KMS-11 (cell line): ENCODE results near the gene NOL4L.

Experiments used
- H2AFZ ChIP-seq: fragments of 200-600 bp; sonication (generic); 2 replicates; pipeline ENCODE4 v1.6.1; 2016; ENCODE audit warnings: antibody characterized with exemption, mixed run types, low read depth
- H3K27ac ChIP-seq: fragments of 200-600 bp; sonication (generic); 2 replicates; pipeline ENCODE4 v1.6.1; 2016; ENCODE audit warnings: mild to moderate bottlenecking, mixed run types
- H3K27me3 ChIP-seq: fragments of 200-600 bp; sonication (generic); 2 replicates; pipeline ENCODE4 v1.6.1; 2017; ENCODE audit warnings: mild to moderate bottlenecking, low read depth, mixed run types, moderate library complexity; ENCODE audit not compliant: insufficient read depth
- H3K36me3 ChIP-seq: fragments of 200-600 bp; sonication (generic); 2 replicates; pipeline ENCODE4 v1.6.1; 2017; ENCODE audit warnings: mild to moderate bottlenecking, mixed run types; ENCODE audit not compliant: insufficient read depth
- H3K4me1 ChIP-seq: fragments of 200-600 bp; sonication (generic); 2 replicates; pipeline ENCODE4 v1.6.1; 2016; ENCODE audit warnings: mild to moderate bottlenecking, low read depth, mixed run types; ENCODE audit not compliant: poor library complexity, severe bottlenecking
- H3K4me2 ChIP-seq: fragments of 200-600 bp; sonication (generic); 2 replicates; pipeline ENCODE4 v1.7.0; 2016; ENCODE audit warnings: mild to moderate bottlenecking, mixed run types
- H3K4me3 ChIP-seq: fragments of 200-600 bp; sonication (generic); IDR thresholded peaks from 2 replicates; pipeline ENCODE4 v1.6.1; 2017; ENCODE audit warnings: low read depth, low read length, mixed read lengths; ENCODE audit not compliant: insufficient read depth
- H3K79me2 ChIP-seq: fragments of 200-600 bp; sonication (generic); 2 replicates; pipeline ENCODE4 v1.6.1; 2016; ENCODE audit warnings: low read depth, mixed run types; ENCODE audit not compliant: insufficient read depth
- H3K9ac ChIP-seq: fragments of 200-600 bp; sonication (generic); 2 replicates; pipeline ENCODE4 v1.6.1; 2016; ENCODE audit warnings: mild to moderate bottlenecking, mixed run types
- H4K20me1 ChIP-seq: fragments of 200-600 bp; sonication (generic); 2 replicates; pipeline ENCODE4 v1.6.1; 2016; ENCODE audit warnings: mild to moderate bottlenecking, mixed run types; ENCODE audit not compliant: insufficient read depth
- TF ChIP-seq, protein P1 (sequence below): fragments of 200-600 bp; sonication (generic); conservative IDR thresholded peaks from 2 replicates; pipeline ENCODE4 v1.6.1; 2017; ENCODE audit warnings: low read depth, mild to moderate bottlenecking, antibody characterized with exemption, low read length, moderate library complexity, mixed read lengths

Gene NOL4L

DNA sequence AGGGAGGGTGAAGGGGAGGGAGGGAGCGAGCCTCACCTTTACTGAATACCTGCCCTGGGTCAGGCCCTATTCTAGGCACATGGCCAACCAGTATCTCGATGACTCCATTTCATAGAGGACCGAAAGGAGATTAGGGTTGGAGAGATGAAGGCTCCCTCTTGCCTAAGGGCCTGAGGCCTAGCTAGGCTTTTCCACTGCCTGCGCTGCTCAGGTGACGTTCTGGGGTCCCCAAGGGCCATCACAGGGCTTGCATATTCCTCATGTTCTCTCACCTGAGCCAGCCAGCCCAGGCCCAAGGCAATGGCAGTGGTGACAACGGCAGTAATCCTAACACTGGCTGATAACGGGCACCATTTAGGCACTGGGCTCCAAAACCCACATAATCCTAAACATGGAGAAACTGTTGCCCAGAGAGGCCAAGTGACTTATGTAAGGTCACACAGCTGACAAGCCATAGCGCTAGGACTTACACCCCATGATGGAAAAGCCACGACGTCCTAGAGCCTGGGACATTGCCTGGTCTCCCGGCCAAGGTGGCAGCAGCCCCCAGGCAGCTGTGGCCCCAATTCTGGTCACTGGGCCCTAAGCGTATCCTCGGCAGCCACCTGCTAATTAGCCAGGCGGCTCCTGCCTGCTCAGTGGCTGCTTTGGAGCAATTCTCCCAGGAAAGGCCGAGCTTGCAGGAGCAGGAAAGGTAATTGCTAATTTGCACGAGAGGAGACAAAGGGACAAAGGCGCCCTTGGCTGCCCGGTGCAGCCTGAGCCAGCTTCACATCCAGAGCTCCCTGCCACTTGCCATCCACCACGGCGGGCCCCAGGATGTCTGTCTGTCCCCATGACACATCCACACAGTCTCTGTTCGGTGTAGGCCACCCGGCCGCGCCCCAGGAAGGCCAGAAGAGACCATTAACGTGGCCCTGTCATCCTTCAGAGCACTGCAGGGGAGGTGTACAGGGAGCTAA lies 21.5 kb downstream of the NOL4L start:
- Histone ChIP-seq H3K36me3 (no peaks in the 10 kb centered on the region), H3K4me3 (no peak overlapping the region), H3K79me2 (no peaks in the 10 kb centered on the region), H3K9ac (no peak overlapping the region), H3K4me2 (no peak overlapping the region), H4K20me1 (no peaks in the 10 kb centered on the region), H3K27me3 (no peaks in the 10 kb centered on the region), H3K4me1 (no peaks in the 10 kb centered on the region), H2AFZ (no peak overlapping the region), H3K27ac (no peak overlapping the region)
- TF ChIP-seq, protein P1, sequence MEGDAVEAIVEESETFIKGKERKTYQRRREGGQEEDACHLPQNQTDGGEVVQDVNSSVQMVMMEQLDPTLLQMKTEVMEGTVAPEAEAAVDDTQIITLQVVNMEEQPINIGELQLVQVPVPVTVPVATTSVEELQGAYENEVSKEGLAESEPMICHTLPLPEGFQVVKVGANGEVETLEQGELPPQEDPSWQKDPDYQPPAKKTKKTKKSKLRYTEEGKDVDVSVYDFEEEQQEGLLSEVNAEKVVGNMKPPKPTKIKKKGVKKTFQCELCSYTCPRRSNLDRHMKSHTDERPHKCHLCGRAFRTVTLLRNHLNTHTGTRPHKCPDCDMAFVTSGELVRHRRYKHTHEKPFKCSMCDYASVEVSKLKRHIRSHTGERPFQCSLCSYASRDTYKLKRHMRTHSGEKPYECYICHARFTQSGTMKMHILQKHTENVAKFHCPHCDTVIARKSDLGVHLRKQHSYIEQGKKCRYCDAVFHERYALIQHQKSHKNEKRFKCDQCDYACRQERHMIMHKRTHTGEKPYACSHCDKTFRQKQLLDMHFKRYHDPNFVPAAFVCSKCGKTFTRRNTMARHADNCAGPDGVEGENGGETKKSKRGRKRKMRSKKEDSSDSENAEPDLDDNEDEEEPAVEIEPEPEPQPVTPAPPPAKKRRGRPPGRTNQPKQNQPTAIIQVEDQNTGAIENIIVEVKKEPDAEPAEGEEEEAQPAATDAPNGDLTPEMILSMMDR = no peak

DNA sequence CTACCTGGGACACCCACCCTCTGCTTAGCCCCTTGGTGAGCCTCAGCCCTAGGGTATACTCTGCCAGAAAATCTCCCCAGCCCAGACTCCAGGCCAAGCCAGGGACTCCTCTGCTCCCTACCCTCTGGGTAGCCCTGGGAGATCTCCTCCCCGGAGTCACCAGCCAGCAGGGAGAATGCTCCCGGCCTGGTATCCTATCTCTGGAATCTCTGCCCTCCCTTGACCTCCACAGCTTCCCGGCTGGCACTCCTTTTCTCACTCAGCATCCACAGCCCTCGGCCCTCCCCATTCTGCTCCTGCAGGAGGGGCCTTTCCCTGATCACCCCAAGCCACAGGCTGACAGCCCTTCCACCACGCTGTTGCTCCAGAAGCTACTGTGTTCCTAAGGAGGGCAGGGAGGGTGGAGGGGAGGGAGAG lies 22.6 kb downstream of the NOL4L start:
- H3K4me2 ChIP-seq = no peak overlapping the region

DNA sequence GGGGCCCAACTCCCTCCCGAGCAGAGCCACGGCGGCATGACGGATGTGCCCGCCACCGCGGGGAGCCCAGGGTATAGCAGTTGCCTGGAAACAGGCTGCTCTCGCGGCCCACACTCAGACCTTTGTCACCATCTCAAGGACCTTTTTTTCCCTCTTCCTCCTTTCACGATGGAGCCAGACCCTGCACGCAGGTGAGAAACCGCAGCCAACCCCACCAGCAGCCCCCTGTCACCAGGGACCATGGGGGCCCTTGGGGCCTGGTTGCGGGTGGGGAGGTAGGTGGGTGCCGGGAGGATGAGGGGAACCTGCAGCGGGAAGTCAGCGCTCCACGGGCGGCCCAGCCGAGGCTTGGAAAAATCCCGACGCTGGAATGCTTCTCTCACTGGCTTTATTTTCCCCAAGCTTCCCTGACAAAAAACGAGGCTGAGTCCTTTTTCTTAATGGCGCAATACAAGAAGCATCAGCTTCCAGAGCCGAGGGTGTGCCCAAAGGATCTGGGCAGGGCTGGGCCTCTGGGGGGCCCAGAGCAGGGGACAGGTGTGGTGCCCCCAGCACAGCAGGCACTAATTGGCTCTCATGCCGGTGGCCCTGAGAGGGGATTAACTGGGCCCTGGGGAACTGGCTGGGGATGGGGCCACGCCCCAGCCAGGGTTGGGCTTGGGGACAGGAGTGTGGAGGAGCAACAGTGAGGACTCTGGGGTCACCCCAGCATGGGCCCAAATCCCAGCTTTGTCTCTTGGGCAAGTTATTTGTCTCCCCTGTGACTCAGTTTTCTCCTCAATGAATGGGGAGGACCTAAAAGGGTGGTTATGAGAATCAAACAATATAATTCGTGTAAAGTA lies 23.9 kb downstream of the NOL4L start:
- no peak overlapping the region for H3K4me2 ChIP-seq
- TF ChIP-seq, protein P1 = no peak
- H3K9ac ChIP-seq = no peak overlapping the region
- no peaks in the 10 kb centered on the region for H3K36me3 ChIP-seq
- no peaks in the 10 kb centered on the region for H3K4me1 ChIP-seq
- H3K4me3 ChIP-seq = no peak overlapping the region
- H3K27me3 ChIP-seq = no peaks in the 10 kb centered on the region
- H3K27ac ChIP-seq = no peak overlapping the region
- no peaks in the 10 kb centered on the region for H4K20me1 ChIP-seq
- no peaks in the 10 kb centered on the region for H3K79me2 ChIP-seq
- no peak overlapping the region for H2AFZ ChIP-seq

More for the DNA sequence above, 22.6 kb downstream of the NOL4L start:
- no peaks in the 10 kb centered on the region for H3K4me1 ChIP-seq
- TF ChIP-seq, protein P1 = no peak
- H3K9ac ChIP-seq = no peak overlapping the region
- H3K27me3 ChIP-seq = no peaks in the 10 kb centered on the region
- H3K27ac ChIP-seq = no peak overlapping the region
- no peak overlapping the region for H3K4me3 ChIP-seq
- H4K20me1 ChIP-seq = no peaks in the 10 kb centered on the region
- H3K79me2 ChIP-seq = no peaks in the 10 kb centered on the region
- H2AFZ ChIP-seq = no peak overlapping the region
- no peaks in the 10 kb centered on the region for H3K36me3 ChIP-seq

DNA sequence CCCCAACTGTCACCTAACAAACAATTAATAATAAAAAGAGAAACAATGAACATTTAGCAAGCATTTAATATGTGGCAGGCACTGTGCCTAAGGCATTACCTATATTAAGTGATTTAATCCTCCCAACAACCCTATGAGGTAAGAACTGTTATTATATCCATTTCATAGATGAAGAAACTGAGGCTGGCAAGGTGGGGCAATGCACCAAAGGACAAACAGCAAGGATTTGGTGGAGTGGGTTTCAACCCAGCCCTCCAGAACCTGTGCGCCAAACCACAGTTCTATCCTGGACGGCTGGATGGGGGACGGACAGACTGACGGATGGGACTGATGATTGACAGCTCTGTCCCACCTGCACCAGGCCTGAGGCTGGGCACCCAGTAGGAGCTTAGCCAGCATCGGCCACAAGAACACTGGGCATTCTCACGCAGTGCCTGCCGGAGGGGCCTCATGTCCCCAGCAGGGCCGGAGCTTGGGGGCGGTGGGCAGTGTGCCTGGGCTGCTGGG lies 24.6 kb downstream of the NOL4L start:
- Histone ChIP-seq H3K27ac (no peak overlapping the region), H3K4me1 (no peaks in the 10 kb centered on the region), H2AFZ (no peak overlapping the region), H3K27me3 (no peaks in the 10 kb centered on the region), H3K9ac (no peak overlapping the region), H3K4me3 (no peak overlapping the region), H3K79me2 (no peaks in the 10 kb centered on the region), H3K4me2 (no peak overlapping the region), H4K20me1 (no peaks in the 10 kb centered on the region), H3K36me3 (no peaks in the 10 kb centered on the region)
- TF ChIP-seq, protein P1 = no peak
